SK-N-MC (cell line): ENCODE data around the gene EXT2.

ENCODE experiments used
- DNase-seq: peaks from one replicate; pipeline ENCODE4 v3.0.0-alpha.2; 2011; ENCODE audit warnings: low read depth, low spot score
- H3K27ac ChIP-seq: fragments of 200-600 bp; sonication (generic); 2 replicates; pipeline ENCODE4 v1.5.1; 2016; ENCODE audit warnings: mixed run types
- H3K36me3 ChIP-seq: fragments of 200-600 bp; sonication (generic); 2 replicates; pipeline ENCODE4 v1.6.1; 2017; ENCODE audit warnings: antibody characterized with exemption, low read length, mixed read lengths; ENCODE audit not compliant: insufficient read depth
- H3K4me3 ChIP-seq: fragments of 200-600 bp; sonication (generic); 2 replicates; pipeline ENCODE4 v1.5.1; 2016
- H3K9ac ChIP-seq: fragments of 200-600 bp; sonication (generic); 2 replicates; pipeline ENCODE4 v1.8.0; 2017; ENCODE audit warnings: mixed run types, mixed read lengths; ENCODE audit not compliant: insufficient read length
- H3K9me3 ChIP-seq: fragments of 200-600 bp; sonication (generic); 2 replicates; pipeline ENCODE4 v1.6.1; 2017; ENCODE audit warnings: low read depth, mild to moderate bottlenecking, antibody characterized with exemption, low read length, moderate library complexity, mixed read lengths
- EZH2 ChIP-seq: fragments of 200-600 bp; sonication (generic); IDR thresholded peaks from one replicate; pipeline ENCODE4 v1.6.1; 2017; ENCODE audit warnings: antibody characterized with exemption
- FOXP2 ChIP-seq: optimal IDR thresholded peaks from 2 replicates; pipeline ENCODE3; 2011; ENCODE audit warnings: mild to moderate bottlenecking, moderate library complexity; ENCODE audit not compliant: insufficient read depth; ENCODE audit errors: extremely low read length, control extremely low read depth
- POLR2AphosphoS5 ChIP-seq: IDR thresholded peaks from 2 replicates; pipeline ENCODE4 v1.6.1; 2012; ENCODE audit warnings: mild to moderate bottlenecking, low read depth, low read length, borderline replicate concordance

Gene EXT2

GRCh38 chr11:44176546-44177213, 81.2 kb downstream of the EXT2 start:
- DNase-seq = no peak
- Histone ChIP-seq H3K4me3 (no peak overlapping the region), H3K9me3 (no peaks in the 10 kb centered on the region), H3K36me3 (peaks cover 5% of the 10 kb centered on the region; the same call in 1 of the 2 replicates), H3K9ac (no peak overlapping the region), H3K27ac (no peak overlapping the region)
- TF ChIP-seq POLR2AphosphoS5 = no peak
- TF ChIP-seq FOXP2 = no peak
- TF ChIP-seq EZH2 = no peak

- H3K36me3 ChIP-seq = peaks cover 3% of the 10 kb centered on the region; the same call in 1 of the 2 replicates
- no peak overlapping the region for H3K4me3 ChIP-seq
- no peak overlapping the region for H3K9ac ChIP-seq
- no peak for DNase-seq
- peak overlapping the region; percentile 91 for H3K27ac ChIP-seq
- H3K9me3 ChIP-seq = no peaks in the 10 kb centered on the region
- no peak for TF ChIP-seq EZH2
- no peak for TF ChIP-seq FOXP2
- no peak for TF ChIP-seq POLR2AphosphoS5
Measured at GRCh38 chr11:44177905-44178304, 82.4 kb downstream of the EXT2 start.

GRCh38 chr11:44178381-44178780, 82.9 kb downstream of the EXT2 start:
- Histone ChIP-seq H3K9ac (no peak overlapping the region), H3K4me3 (peak overlapping the region; percentile 50; the same call in 1 of the 2 replicates), H3K27ac (peak overlapping the region; percentile 91), H3K36me3 (no peaks in the 10 kb centered on the region), H3K9me3 (no peaks in the 10 kb centered on the region)
- TF ChIP-seq POLR2AphosphoS5 = no peak
- no peak for TF ChIP-seq EZH2
- no peak for TF ChIP-seq FOXP2
- no peak for DNase-seq

- no peak for TF ChIP-seq EZH2
- no peak for TF ChIP-seq FOXP2
- no peak for TF ChIP-seq POLR2AphosphoS5
- H3K36me3 ChIP-seq = no peaks in the 10 kb centered on the region
- DNase-seq = no peak
- H3K4me3 ChIP-seq = peak overlapping the region; percentile 50
- no peak overlapping the region for H3K9ac ChIP-seq
- H3K9me3 ChIP-seq = no peaks in the 10 kb centered on the region
- H3K27ac ChIP-seq = peak overlapping the region; percentile 91
Measured at GRCh38 chr11:44179173-44179572, 83.7 kb downstream of the EXT2 start.

- Histone ChIP-seq H3K27ac (peak overlapping the region; percentile 91), H3K9me3 (no peaks in the 10 kb centered on the region), H3K9ac (peak overlapping the region; percentile 38), H3K4me3 (no peak overlapping the region), H3K36me3 (no peaks in the 10 kb centered on the region)
- DNase-seq = no peak
- no peak for TF ChIP-seq FOXP2
- TF ChIP-seq EZH2 = no peak
Measured at GRCh38 chr11:44180107-44180506, 84.6 kb downstream of the EXT2 start.

GRCh38 chr11:44185522-44185921, 90.0 kb downstream of the EXT2 start:
- Histone ChIP-seq H3K4me3 (peak overlapping the region; percentile 70), H3K9ac (peak overlapping the region; percentile 54), H3K9me3 (peaks cover 15% of the 10 kb centered on the region; the same call in 1 of the 2 replicates), H3K36me3 (peaks cover 24% of the 10 kb centered on the region), H3K27ac (peak overlapping the region; percentile 99)
- DNase-seq = no peak
- TF ChIP-seq EZH2 = no peak
- no peak for TF ChIP-seq POLR2AphosphoS5
- TF ChIP-seq FOXP2 = no peak

GRCh38 chr11:44186321-44186930, 90.9 kb downstream of the EXT2 start:
- peaks cover 24% of the 10 kb centered on the region for H3K36me3 ChIP-seq
- H3K9me3 ChIP-seq = peaks cover 15% of the 10 kb centered on the region; the same call in 1 of the 2 replicates
- DNase-seq = peak; percentile 89
- peak overlapping the region; percentile 70 for H3K4me3 ChIP-seq
- TF ChIP-seq POLR2AphosphoS5 (no peak), FOXP2 (no peak), EZH2 (no peak)
- H3K27ac ChIP-seq = peak overlapping the region; percentile 99
- H3K9ac ChIP-seq = peak overlapping the region; percentile 56

- DNase-seq = no peak
- Histone ChIP-seq H3K9me3 (peaks cover 15% of the 10 kb centered on the region; the same call in 1 of the 2 replicates), H3K9ac (no peak overlapping the region), H3K36me3 (peaks cover 24% of the 10 kb centered on the region), H3K27ac (peak overlapping the region; percentile 97), H3K4me3 (no peak overlapping the region)
- TF ChIP-seq FOXP2 (no peak), EZH2 (no peak), POLR2AphosphoS5 (no peak)
Measured at GRCh38 chr11:44188643-44189042, 93.2 kb downstream of the EXT2 start.
